ENCODE data around the gene PHTF2.

The PHTF2 gene

GRCh38 chr7:77791956-77792355 is 6.6 kb upstream of the PHTF2 start:
- Histone ChIP-seq H2AFZ (ENCODE audit: insufficient read depth, low read length, poor library complexity) (no peak overlapping the region), H3K4me3 (ENCODE audit: low read depth, low read length) (no peak overlapping the region), H4K12ac (ENCODE audit: low read depth, low read length) (no peak overlapping the region), H3K23ac (ENCODE audit: low read length) (no peak overlapping the region), H3K4me2 (ENCODE audit: low read length) (no peak overlapping the region), H3K27me3 (ENCODE audit: insufficient read depth, low read length) (no peaks in the 10 kb centered on the region), H3K4me1 (ENCODE audit: control insufficient read depth in 1 of 2, insufficient read depth in 2 of 2, low read length in 2 of 2) (no peaks in the 10 kb centered on the region), H3K79me2 (ENCODE audit: control insufficient read depth, insufficient read depth, low read length, poor library complexity) (no peaks in the 10 kb centered on the region), H3K27ac (ENCODE audit: low read depth, low read length) (no peak overlapping the region), H2BK5ac (ENCODE audit: low read depth, low read length, poor library complexity) (no peak overlapping the region), H3K4ac (ENCODE audit: low read depth, low read length) (no peak overlapping the region), H3K18ac (ENCODE audit: low read length) (no peak overlapping the region), H2BK120ac (ENCODE audit: insufficient read depth, low read length, poor library complexity) (no peak overlapping the region), H3K9ac (ENCODE audit: low read length) (no peak overlapping the region), H3K79me1 (ENCODE audit: low read length) (no peaks in the 10 kb centered on the region), H3K36me3 (ENCODE audit: control insufficient read depth in 1 of 2, insufficient read depth in 2 of 2, low read length in 2 of 2) (peaks cover 5 to 7% of the 10 kb centered on the region in 2 experiments), H3K14ac (ENCODE audit: low read length) (no peak overlapping the region), H3K9me3 (ENCODE audit: insufficient read depth, low read depth, low read length) (no peaks in the 10 kb centered on the region), H2AK5ac (ENCODE audit: low read length) (no peak overlapping the region), H4K91ac (ENCODE audit: low read depth, low read length) (no peak overlapping the region), H4K8ac (ENCODE audit: low read depth, low read length) (no peak overlapping the region), H2BK12ac (ENCODE audit: low read length) (no peak overlapping the region)
- DNase-seq = no peak
- WGBS (ENCODE audit: extremely low coverage, insufficient coverage, insufficient read length) = no CpG with 5 or more reads among the region's 2 CpGs

- no CpG with 5 or more reads among the region's 4 CpGs for WGBS (ENCODE audit: extremely low coverage, insufficient coverage, insufficient read length)
- no peak overlapping the region for H3K4me2 ChIP-seq (ENCODE audit: low read length)
- no peak overlapping the region for H3K4me3 ChIP-seq (ENCODE audit: low read depth, low read length)
- H3K79me2 ChIP-seq (ENCODE audit: control insufficient read depth, insufficient read depth, low read length, poor library complexity) = peaks cover 9% of the 10 kb centered on the region
- H2AK5ac ChIP-seq (ENCODE audit: low read length) = no peak overlapping the region
- H3K79me1 ChIP-seq (ENCODE audit: low read length) = peaks cover 9% of the 10 kb centered on the region
- no peaks in the 10 kb centered on the region for H3K9me3 ChIP-seq (ENCODE audit: insufficient read depth, low read depth, low read length)
- H3K23ac ChIP-seq (ENCODE audit: low read length) = no peak overlapping the region
- H2AFZ ChIP-seq (ENCODE audit: insufficient read depth, low read length, poor library complexity) = no peak overlapping the region
- no peak overlapping the region for H4K91ac ChIP-seq (ENCODE audit: low read depth, low read length)
- H4K8ac ChIP-seq (ENCODE audit: low read depth, low read length) = no peak overlapping the region
- H3K27ac ChIP-seq (ENCODE audit: low read depth, low read length) = no peak overlapping the region
- no peak overlapping the region for H3K4ac ChIP-seq (ENCODE audit: low read depth, low read length)
- no peak overlapping the region for H3K18ac ChIP-seq (ENCODE audit: low read length)
- no peak overlapping the region for H3K14ac ChIP-seq (ENCODE audit: low read length)
- no peak overlapping the region for H3K9ac ChIP-seq (ENCODE audit: low read length)
- H2BK120ac ChIP-seq (ENCODE audit: insufficient read depth, low read length, poor library complexity) = no peak overlapping the region
- H3K36me3 ChIP-seq (ENCODE audit: control insufficient read depth in 1 of 2, insufficient read depth in 2 of 2, low read length in 2 of 2) = peaks cover 5 to 7% of the 10 kb centered on the region in 2 experiments
- H2BK12ac ChIP-seq (ENCODE audit: low read length) = no peak overlapping the region
- H2BK5ac ChIP-seq (ENCODE audit: low read depth, low read length, poor library complexity) = no peak overlapping the region
- H4K12ac ChIP-seq (ENCODE audit: low read depth, low read length) = no peak overlapping the region
- no peaks in the 10 kb centered on the region for H3K4me1 ChIP-seq (ENCODE audit: control insufficient read depth in 1 of 2, insufficient read depth in 2 of 2, low read length in 2 of 2)
- no peak for DNase-seq
- no peaks in the 10 kb centered on the region for H3K27me3 ChIP-seq (ENCODE audit: insufficient read depth, low read length)
These were observed 4.6 kb upstream of the PHTF2 start for GRCh38 chr7:77794000-77794399.

- Histone ChIP-seq H3K4ac (ENCODE audit: low read depth, low read length) (no peak overlapping the region), H3K4me3 (ENCODE audit: low read depth, low read length) (no peak overlapping the region), H4K12ac (ENCODE audit: low read depth, low read length) (no peak overlapping the region), H2BK12ac (ENCODE audit: low read length) (no peak overlapping the region), H2AK5ac (ENCODE audit: low read length) (no peak overlapping the region), H3K9ac (ENCODE audit: low read length) (no peak overlapping the region), H4K8ac (ENCODE audit: low read depth, low read length) (no peak overlapping the region), H3K4me1 (ENCODE audit: control insufficient read depth in 1 of 2, insufficient read depth in 2 of 2, low read length in 2 of 2) (no peaks in the 10 kb centered on the region), H3K23ac (ENCODE audit: low read length) (no peak overlapping the region), H3K27ac (ENCODE audit: low read depth, low read length) (no peak overlapping the region), H4K91ac (ENCODE audit: low read depth, low read length) (no peak overlapping the region), H3K36me3 (ENCODE audit: control insufficient read depth in 1 of 2, insufficient read depth in 2 of 2, low read length in 2 of 2) (peaks cover 5 to 7% of the 10 kb centered on the region in 2 experiments), H2AFZ (ENCODE audit: insufficient read depth, low read length, poor library complexity) (no peak overlapping the region), H3K14ac (ENCODE audit: low read length) (no peak overlapping the region), H2BK120ac (ENCODE audit: insufficient read depth, low read length, poor library complexity) (no peak overlapping the region), H3K79me1 (ENCODE audit: low read length) (peaks cover 12% of the 10 kb centered on the region), H3K9me3 (ENCODE audit: insufficient read depth, low read depth, low read length) (no peaks in the 10 kb centered on the region), H3K79me2 (ENCODE audit: control insufficient read depth, insufficient read depth, low read length, poor library complexity) (peaks cover 13% of the 10 kb centered on the region), H2BK5ac (ENCODE audit: low read depth, low read length, poor library complexity) (no peak overlapping the region), H3K4me2 (ENCODE audit: low read length) (no peak overlapping the region), H3K18ac (ENCODE audit: low read length) (no peak overlapping the region), H3K27me3 (ENCODE audit: insufficient read depth, low read length) (no peaks in the 10 kb centered on the region)
- no peak for DNase-seq
- WGBS (ENCODE audit: extremely low coverage, insufficient coverage, insufficient read length) = no CpG with 5 or more reads among the region's 3 CpGs
These were observed 2.5 kb upstream of the PHTF2 start for GRCh38 chr7:77796109-77796508.

- H2BK120ac ChIP-seq (ENCODE audit: insufficient read depth, low read length, poor library complexity) = no peak overlapping the region
- no peak overlapping the region for H3K4ac ChIP-seq (ENCODE audit: low read depth, low read length)
- H3K9ac ChIP-seq (ENCODE audit: low read length) = no peak overlapping the region
- H3K27me3 ChIP-seq (ENCODE audit: insufficient read depth, low read length) = no peaks in the 10 kb centered on the region
- H3K79me2 ChIP-seq (ENCODE audit: control insufficient read depth, insufficient read depth, low read length, poor library complexity) = peaks cover 13% of the 10 kb centered on the region
- WGBS (ENCODE audit: extremely low coverage, insufficient coverage, insufficient read length) = no CpG with 5 or more reads among the region's 5 CpGs
- H4K91ac ChIP-seq (ENCODE audit: low read depth, low read length) = no peak overlapping the region
- H3K79me1 ChIP-seq (ENCODE audit: low read length) = peaks cover 12% of the 10 kb centered on the region
- no peak overlapping the region for H2BK5ac ChIP-seq (ENCODE audit: low read depth, low read length, poor library complexity)
- H3K4me1 ChIP-seq (ENCODE audit: control insufficient read depth in 1 of 2, insufficient read depth in 2 of 2, low read length in 2 of 2) = no peaks in the 10 kb centered on the region
- H2AK5ac ChIP-seq (ENCODE audit: low read length) = no peak overlapping the region
- no peak overlapping the region for H4K12ac ChIP-seq (ENCODE audit: low read depth, low read length)
- no peak overlapping the region for H2AFZ ChIP-seq (ENCODE audit: insufficient read depth, low read length, poor library complexity)
- H3K4me2 ChIP-seq (ENCODE audit: low read length) = peak overlapping the region; percentile 82
- no peak overlapping the region for H3K14ac ChIP-seq (ENCODE audit: low read length)
- no peak overlapping the region for H3K18ac ChIP-seq (ENCODE audit: low read length)
- no peak for DNase-seq
- H3K27ac ChIP-seq (ENCODE audit: low read depth, low read length) = no peak overlapping the region
- peaks cover 5 to 7% of the 10 kb centered on the region in 2 experiments for H3K36me3 ChIP-seq (ENCODE audit: control insufficient read depth in 1 of 2, insufficient read depth in 2 of 2, low read length in 2 of 2)
- no peak overlapping the region for H3K23ac ChIP-seq (ENCODE audit: low read length)
- no peak overlapping the region for H3K4me3 ChIP-seq (ENCODE audit: low read depth, low read length)
- H4K8ac ChIP-seq (ENCODE audit: low read depth, low read length) = no peak overlapping the region
- no peaks in the 10 kb centered on the region for H3K9me3 ChIP-seq (ENCODE audit: insufficient read depth, low read depth, low read length)
- no peak overlapping the region for H2BK12ac ChIP-seq (ENCODE audit: low read length)
These were observed 1.6 kb upstream of the PHTF2 start for GRCh38 chr7:77796960-77797359.

Measured in trophoblast cell (in vitro differentiated cells and primary cell).